Endothelial cell of hepatic sinusoid (primary cell): ENCODE measurements around the gene ING5.
"Not testable (repeated sequence)": the region's sequence is repeated elsewhere in the genome, so short reads cannot be mapped to it uniquely, and the experiment has no call there.

Experiments
- in situ Hi-C: cut with HindIII; loops from 2 replicates; pipeline ENCODE4 v1.10.0; 2017; ENCODE audit warnings: low sequenced_read_pairs

Gene ING5

DNA sequence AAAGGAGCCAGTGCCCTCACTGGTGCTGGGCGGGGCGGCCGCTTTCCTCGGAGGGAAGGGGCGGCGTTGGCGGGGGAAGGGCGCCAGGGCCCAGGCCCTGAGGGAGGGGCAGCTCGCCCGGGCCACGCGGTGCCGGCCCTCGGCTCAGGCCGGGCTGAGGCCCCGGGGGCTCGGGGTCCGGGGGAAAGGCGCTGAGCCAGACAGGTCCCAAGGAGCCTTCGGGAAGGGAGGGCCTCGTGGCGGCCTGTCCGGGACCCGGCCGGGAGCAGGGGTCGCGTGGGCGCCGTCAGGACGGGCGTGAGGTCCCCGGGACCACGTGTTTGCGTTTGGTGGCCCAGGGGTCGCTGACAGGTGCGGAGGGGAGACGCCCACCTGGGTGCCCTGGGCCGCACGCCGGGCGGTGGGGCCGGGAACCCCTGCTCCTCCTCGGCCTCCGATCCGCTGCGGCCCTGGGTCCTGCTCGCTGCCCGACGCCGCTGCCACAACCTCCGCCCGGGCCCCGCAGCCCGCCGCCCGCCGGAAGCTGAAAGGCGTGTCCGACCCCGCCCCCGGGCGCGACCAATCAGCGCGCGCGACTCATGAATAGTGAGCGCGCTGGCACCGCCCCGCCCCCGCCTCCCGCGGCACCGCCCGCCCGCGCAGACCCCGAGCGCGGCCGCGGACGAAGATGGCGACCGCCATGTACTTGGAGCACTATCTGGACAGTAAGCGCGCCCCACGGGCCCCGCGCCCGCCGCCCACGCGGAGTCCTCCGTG is at the start of gene ING5:
ING5 (plus strand) TSS at position 641 of the 756 bp plus-strand sequence; CDS start at position 668, 27 bp downstream.
- in situ Hi-C loops = no loop called here

DNA sequence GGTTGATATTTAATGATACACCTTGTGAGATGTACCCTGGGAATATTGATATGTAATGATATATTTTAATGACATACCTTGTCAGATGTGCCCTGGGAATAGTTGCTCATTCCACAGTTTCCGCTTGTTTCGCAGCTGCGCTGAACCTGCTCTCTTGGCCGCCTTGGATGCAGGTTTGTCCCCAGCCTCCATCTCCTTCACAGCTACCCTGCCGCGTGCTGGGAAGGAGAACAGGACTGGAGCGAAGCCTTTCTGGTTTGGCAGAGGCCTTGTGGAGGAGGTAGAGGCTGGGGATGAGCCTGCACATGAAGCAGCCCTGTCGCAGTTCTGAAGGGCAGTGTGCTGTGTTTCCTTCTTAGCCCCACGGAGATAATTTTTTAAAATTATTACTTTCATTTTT is 49.7 kb upstream of the ING5 start:
- in situ Hi-C loops = no loop called here

DNA sequence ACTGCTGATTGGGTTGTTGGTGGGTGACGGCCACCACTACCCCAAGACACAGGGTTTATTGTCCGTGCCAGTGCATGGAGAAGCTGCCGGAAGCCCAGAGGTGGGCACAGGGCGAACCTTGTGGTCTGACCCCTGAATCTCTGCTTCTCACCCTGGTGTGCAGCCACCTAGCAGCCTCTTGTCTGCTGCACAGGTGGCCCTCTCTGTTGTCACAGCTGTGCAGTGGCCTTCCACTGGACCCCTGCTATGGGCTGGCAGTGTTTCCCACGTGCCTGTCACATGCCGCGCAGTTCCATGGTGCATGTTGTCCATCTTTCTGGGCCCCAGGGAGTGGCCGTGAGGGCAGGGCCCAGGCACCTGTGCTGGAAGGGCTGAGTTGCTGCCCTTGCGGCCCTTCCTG is 49.1 kb upstream of the ING5 start:
- in situ Hi-C loops = no loop called here

DNA sequence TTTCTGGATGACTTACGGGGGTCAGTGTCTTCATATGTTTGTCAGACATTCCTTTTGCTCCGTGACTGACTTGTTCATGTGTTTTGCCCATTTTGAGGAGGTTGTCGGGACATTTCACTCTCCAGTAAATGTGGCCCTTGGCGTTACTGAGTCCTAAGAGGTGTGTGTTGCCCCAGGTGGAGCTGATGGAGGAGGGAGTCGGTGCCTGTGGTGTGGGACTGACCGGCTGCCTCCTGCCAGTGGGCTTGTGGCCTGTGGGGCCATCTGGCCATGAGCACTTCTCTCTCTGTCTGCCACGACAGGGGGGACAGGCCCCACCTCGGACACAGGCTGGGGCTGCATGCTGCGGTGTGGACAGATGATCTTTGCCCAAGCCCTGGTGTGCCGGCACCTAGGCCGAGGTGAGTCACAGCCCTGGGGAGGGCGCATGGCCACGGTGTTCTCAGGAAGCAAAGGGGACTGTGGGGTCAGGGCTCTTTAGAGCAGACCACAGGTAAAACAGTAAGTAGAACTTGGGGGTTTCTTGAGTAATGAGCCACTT is 48.6 kb upstream of the ING5 start:
- in situ Hi-C loops = no loop called here

DNA sequence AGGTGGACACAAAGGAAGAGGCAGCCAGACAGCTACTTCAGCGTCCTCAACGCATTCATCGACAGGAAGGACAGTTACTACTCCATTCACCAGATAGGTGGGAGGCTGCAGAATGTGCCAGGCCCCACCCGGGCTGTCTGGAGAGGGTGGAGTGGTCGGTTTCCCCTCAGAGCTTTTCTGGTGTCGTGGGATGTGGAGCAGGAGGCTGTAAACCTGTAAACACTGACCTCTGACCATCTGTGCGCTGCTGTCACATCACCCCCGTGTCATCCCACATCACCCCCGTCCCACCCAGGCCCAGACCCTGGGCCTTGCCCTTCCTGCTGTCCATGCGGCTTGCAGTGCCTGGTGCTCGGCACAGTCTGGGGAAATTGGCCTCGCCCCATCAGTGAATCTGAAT is 47.3 kb upstream of the ING5 start:
- in situ Hi-C loops = no loop called here

DNA sequence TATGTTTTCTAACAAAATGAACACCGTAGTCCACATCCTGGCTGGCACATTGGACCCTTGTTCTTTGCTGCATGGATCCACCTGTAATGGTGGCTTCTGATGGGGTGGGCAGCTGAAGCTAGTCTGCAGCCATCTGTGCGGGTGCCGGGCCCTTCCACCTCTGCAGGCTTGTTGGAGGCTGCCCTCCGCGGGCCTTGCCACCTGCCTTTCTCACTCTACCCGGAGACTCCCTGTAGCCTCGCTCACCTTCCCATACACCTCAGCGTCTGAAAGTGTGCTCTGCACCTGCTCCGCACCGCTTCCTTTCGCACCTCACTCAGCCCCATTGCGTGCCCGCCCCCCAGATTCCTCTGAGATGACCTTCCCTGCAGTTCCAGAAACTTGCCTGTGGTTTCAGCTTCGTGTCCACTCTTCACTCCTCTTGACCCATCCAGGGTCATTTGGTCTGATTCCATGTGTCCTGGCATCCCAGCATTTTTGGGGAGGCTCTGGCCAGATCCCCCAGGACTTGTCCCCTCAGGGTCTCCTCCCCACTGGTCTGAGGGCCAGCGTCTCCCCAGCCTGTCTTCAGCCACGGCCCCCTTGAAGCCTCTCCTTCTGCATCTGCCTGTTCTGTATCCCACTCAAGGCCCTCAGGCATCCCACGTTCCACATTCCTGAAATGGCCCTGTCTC is 46.2 kb upstream of the ING5 start:
- in situ Hi-C loops = no loop called here

DNA sequence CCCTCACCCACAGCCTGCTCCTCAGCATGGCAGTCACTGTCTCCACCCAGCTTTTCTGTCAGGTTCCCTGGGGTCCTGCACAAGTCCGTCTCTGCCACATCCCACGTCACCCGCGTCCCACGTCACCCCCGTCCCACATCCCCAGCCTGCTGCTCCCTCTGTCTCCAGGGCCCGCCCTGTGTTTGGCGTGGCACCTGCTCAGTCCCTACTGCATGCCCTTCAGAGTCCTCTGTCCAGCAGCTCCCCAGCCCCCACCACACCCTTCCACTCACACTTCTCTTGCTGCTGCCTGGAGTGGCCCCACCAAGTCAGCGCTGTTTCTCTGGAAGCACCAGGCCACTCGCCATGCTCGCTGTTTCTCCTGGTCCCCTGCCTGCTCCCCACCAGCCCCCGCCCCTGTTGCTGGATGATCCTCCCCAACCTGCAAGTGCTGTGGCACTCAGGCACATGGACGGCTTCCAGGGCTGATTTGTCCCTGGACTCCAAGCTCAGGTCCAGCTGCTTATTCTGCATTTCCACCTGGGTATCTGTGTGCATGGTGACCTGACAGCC is 45.6 kb upstream of the ING5 start:
- in situ Hi-C loops = no loop called here

DNA sequence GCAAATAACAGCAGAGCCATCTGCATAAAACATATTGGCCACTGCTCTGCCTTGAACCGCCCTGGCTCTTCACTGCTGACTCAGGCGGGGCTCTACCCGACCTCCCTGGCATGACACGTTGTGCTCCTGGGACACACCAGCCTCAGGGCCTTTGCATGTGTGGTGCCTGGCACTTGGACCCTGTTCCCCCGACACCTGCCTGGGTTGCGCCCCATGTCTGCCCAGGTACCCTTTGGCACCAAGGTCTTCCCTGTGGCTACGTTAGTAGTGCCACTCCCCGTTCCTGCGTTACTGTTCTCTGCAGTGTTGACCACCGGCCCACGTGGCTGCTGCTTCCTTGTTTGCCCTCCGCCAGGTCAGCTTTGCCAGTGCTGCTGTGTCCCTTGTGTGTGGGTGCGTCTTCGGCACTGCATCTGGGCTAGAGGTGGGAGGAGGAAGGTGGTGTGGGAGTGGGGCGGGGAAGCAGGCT is 44.0 kb upstream of the ING5 start:
- in situ Hi-C loops = no loop called here

DNA sequence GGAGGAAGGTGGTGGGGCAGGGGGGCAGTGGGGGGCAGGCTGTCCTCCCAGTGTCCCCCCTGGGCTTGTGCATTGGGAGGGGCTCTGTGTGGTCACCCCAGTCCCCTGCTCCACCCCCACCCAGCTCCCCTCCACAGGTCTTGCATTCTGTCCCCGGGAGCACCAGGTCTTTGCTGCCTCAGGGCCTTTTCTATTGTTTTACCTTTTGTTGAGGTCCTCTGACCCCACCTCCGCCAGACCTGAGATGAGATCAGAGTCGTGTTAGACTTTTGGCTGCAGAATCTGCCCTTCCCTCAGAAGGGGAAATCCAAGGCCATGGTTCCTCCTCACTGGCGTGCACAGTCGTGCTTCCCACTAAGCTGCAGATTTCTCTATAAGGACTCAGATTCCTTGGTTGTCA is 43.5 kb upstream of the ING5 start:
- in situ Hi-C loops = no loop called here

DNA sequence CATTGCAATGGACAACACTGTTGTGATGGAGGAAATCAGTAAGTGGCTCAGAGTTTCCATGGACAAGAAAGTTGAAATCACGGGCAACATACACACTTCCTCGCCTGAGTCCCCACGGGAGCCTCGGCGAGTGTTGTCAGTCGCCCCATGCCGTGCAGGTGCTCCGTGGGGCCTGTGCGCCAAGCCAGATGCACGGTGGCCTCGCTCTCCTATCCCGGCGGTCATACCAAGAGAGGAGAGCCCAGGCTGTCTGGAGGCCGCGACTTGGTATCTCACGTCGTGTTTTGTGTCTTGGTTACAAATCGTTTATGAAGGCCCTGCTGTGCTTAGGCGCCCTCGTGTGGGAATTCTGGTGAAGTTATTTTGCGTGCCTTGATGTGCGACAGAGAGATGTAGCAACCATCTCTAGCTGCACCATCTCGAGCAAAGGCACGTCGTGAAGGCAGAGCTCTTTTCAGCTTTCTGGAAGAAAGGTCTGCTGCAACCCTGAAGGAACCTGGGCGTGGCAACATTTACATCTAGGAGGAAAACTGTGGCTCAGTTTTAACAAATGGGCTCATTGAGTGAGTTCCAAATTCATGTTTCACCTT is 42.6 kb upstream of the ING5 start:
- in situ Hi-C loops = no loop called here

DNA sequence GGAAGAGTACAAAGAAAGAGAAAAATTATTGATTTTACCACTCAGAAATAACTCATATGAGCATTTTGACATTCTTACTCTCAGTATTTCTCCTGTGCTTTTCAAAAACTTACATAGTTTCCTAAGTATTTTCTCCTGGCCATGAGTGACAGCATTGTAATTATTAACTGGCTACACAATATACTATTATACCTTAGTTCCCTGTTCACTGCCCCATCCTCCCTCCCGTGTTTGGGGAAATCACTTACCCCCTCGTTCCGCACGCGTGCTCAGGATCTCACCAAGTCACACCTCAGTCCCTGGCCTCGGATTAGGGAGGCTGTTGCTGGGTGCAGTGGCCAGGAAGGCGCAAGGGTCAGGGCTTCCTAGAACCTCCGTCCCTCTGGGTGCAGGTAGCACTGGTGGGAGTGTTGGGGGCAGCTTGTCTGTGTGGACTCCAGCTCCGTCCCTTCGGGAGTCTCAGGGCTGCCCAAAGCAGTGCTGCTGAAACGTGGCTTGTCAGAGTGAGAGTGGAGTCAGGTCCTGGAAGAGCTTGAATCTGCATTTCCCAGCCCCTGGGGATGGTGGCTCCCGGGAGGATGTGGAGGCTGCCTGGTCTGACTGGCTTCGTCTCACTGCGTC is 41.1 kb upstream of the ING5 start:
- in situ Hi-C loops = no loop called here

DNA sequence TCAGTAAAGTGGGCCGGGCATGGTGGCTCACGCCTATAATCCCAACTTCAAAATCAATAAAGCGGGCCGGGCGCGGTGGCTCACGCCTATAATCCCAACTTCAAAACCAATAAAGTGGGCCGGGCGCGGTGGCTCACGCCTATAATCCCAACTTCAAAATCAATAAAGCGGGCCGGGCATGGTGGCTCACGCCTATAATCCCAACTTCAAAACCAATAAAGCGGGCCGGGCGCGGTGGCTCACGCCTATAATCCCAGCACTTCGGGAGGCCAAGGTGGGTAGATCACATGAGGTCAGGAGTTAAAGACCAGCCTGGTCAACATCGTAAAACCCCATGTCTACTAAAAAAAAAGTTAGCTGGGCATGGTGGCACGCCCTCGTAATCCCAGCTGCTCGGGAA is 39.1 kb upstream of the ING5 start:
- in situ Hi-C loops = not testable (repeated sequence)

DNA sequence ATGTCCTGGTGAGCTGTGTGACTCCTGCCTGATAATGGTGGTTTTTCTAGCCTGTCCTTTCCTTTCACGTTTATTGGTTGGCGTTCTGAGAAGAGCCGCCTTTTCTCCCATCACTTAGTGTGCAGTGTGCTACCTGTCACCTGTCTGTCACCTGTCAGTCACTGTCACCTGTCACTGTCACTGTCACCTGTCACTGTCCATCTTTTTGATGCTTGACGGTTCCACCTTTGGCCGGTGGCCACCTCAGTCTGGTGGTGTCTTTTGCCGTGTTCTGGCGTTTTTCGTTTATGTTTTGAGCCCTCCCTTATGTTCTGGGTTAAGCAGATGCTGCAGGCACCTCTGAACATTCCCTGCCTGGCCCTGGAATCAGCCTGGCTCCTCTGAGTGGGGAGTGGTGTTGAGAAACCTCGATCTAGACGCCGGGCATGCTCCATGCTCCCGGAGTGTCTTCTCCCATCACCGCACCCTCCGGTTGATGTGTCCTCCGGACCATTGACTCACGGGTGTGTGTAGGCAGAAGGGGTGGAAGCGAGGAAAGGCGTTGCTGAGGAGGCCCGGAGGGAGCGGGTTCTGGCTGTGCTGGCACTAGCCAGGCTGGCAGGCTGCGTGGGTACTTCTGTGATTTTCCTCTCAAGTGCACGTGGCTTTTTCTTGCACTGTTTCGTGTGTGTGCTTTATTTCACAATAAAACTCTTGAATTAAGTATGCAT is 36.0 kb upstream of the ING5 start:
- in situ Hi-C loops = loop anchor here (5.0 kb wide), 1 partner anchor 56 kb away; no protein-coding TSS in a partner anchor

DNA sequence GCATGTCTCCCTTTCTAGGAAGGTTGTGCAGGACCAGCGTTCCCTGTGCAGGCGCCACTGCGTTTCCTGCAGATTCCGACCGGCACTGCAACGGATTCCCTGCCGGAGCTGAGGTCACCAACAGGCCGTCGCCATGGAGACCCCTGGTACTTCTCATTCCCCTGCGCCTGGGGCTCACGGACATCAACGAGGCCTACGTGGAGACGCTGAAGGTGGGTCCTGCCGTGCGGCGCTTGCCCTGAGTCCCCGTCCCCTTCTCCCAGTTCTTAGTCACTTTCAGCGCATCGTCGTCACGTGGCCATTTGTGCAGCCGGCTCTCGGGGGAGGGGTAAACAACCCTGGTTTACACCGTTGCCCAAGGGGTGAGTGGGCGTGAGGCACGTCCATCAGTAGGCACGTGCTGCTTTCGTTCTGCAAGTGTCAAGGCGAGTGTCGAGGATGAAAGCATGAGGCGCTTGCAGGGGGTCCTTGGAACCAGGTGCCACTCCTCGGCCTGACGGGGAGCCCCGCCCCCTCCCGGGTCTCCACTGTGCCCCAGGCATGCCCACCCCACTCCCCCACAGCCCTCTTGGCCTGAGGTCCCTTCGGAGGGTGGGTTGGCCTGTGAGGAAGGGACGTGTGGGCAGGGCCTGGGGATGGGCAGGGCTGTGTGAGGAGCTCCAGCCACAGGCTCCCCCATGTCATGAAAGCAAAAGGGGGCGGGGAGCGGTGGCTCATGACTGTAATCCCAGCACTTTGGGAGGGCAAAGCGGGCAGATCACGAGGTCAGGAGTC is 35.0 kb upstream of the ING5 start:
- in situ Hi-C loops = loop anchor here (5.0 kb wide), 1 partner anchor 55 kb away; no protein-coding TSS in a partner anchor

DNA sequence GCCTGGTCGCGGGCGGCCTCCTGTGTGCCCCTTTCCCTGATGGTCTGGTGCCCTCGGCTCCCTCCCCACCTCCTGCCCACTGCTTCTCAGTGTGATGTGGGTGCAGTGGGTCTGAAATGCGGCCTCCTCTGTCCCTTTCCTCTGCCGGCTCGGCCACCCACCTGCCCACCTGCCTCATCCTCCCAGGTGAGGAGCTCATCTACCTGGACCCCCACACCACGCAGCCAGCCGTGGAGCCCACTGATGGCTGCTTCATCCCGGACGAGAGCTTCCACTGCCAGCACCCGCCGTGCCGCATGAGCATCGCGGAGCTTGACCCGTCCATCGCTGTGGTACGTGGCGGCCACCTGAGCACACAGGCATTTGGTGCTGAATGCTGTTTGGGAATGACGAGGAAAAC is 33.5 kb upstream of the ING5 start:
- in situ Hi-C loops = loop anchor here (5.0 kb wide), 1 partner anchor 54 kb away; no protein-coding TSS in a partner anchor

DNA sequence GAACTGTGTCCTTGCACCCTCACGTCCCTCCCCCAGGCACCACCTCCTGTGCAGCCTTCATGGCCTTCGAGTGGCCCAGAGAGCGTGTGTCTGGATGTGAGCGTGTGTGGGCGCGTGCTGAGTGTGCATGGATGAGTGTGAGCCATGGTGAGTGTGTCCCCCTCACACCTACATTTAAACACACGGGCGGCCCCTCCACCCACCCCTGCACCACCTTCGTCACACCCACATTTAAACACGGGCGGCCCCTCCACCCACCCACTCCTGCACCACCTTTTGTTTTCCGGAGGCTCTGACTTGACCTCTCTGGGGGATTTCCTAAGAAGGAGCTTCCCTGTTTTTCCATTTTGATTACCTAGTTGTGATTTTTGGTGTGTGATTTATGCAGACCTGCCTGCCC is 33.0 kb upstream of the ING5 start:
- in situ Hi-C loops = loop anchor here (5.0 kb wide), 1 partner anchor 53 kb away; no protein-coding TSS in a partner anchor

DNA sequence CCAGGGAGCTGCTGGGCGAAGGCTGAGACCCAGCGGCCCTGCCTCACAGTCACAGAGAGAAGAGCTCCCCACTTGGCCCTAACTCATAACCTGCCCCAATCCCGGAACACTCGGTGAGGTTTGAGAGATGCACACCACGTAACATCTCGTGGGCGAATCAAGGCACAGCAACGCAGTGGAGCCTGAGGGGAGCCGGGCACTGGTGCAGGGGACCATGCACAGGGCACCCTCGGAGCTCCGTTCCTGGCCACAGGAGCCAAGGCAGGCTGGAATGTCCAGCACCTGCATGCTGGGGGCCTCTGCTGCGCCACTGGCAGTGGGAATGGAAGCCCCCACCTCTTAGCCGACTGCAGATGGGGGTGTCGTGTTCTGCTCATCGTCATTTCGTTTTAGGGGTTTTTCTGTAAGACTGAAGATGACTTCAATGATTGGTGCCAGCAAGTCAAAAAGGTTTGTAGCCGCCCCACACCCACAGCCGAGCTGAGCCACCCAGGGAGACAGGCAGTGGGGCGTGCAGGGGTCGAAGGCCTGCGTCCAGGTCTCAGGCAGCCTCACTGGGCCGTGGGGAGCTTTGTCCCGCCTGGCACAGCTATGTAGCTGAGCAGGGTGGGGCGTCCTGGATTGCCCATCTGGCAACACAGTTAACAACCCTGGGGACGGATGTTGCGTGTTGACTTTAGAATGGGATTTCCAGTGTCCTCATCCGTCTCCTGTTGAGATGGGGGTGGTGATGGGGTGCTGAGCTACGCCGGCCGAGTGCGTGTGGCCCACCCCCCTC is 31.3 kb upstream of the ING5 start:
- in situ Hi-C loops = loop anchor here (5.0 kb wide), 1 partner anchor 63 kb away; no protein-coding TSS in a partner anchor

DNA sequence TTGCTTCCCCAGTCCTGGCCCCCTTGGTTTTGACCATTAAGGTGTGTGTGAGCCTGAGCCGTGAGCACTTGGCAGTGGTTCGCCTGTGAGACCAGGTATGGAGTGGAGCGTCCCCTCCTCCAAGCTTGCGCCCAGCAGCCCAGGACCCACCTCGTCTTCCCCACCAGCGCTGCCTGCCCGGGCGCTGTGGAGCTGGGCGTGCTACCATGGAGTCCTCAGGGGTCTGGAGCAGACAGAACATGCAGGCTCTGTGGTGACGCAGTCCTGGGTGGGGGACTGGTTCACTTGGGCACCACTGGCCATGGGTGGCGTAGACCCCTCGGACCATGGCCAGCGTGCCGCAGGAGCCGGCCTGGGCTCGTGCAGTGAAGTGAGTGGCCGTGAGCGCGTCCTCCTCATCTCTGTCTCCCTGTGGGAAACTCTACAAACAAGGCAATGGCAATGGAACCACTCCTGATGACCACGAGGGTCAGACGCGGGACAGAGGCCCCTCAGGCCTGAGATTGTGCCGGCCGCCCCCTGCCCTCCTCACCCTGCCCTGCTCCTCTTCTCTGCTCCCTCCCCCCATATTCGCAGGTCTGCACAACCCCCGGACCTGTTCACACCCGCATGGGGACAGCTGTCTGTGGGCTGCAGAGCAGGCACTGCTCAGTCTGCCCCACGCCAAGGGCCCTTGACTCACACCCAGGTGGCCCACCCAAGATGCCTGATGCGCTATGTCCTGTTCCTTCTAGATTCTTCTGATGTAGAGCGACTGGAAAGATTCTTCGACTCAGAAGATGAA is 30.2 kb upstream of the ING5 start:
- in situ Hi-C loops = loop anchor here (5.0 kb wide), 1 partner anchor 64 kb away; no protein-coding TSS in a partner anchor
